Activated T-cell treated with anti-CD3 and anti-CD28 coated beads, Interleukin-2, amount 50 U/mL, for 4 hours (primary cell): ENCODE measurements around the gene LONP1. TPM values are rescaled to one million over a fixed set of nuclear protein-coding genes. Genes with fewer than 3 reads are reported as not detected.
"Not testable (repeated sequence)": the region's sequence is repeated elsewhere in the genome, so short reads cannot be mapped to it uniquely, and the experiment has no call there.

ENCODE experiments used
- ATAC-seq, 2 donors: fragments of 200-7000 bp; cut with Tn5 transposase; one replicate each; pipeline ENCODE4 v1.10.0; 2021
- DNase-seq: peaks from one replicate; pipeline ENCODE4 v3.0.0-alpha.2; 2020
- H3K27me3 Mint-ChIP-seq: one replicate; pipeline ENCODE4 v1.8.0; 2021; ENCODE audit warnings: low read depth, mixed read lengths
- H3K36me3 Mint-ChIP-seq: one replicate; pipeline ENCODE4 v1.8.0; 2022; ENCODE audit warnings: mixed read lengths; ENCODE audit not compliant: insufficient read depth
- H3K4me1 Mint-ChIP-seq: one replicate; pipeline ENCODE4 v1.8.0; 2021; ENCODE audit warnings: low read depth, mixed read lengths
- H3K4me3 Mint-ChIP-seq: one replicate; pipeline ENCODE4 v1.8.0; 2021; ENCODE audit warnings: mild to moderate bottlenecking, moderate library complexity, mixed read lengths
- H3K9me3 Mint-ChIP-seq: one replicate; pipeline ENCODE4 v1.8.0; 2021; ENCODE audit warnings: mixed read lengths
- total RNA-seq, 3 donors: library from RNA; stranded (reverse); gene quantifications; one replicate each; pipeline ENCODE4 v1.2.1, GENCODE V29; 2021

The LONP1 gene
- total RNA-seq, 3 donors from 2014 or later: 286 to 342 (median 328) TPM

DNA sequence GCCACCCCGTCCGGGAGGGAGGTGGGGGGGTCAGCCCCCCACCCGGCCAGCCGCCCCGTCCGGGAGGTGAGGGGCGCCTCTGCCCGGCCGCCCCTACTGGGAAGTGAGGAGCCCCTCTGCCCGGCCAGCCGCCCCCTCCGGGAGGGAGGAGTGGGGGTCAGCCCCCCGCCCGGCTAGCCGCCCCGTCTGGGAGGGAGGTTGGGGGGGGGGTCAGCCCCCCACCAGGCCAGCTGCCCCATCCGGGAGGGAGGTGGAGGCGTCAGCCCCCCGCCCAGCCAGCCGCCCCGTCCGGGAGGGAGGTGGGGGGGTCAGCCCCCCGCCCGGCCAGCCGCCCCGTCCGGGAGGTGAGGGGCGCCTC lies 17.9 kb downstream of the LONP1 start:
- not testable (repeated sequence) for DNase-seq, H3K4me1 Mint-ChIP-seq, H3K27me3 Mint-ChIP-seq, ATAC-seq, H3K4me3 Mint-ChIP-seq, H3K9me3 Mint-ChIP-seq
- peaks cover 26% of the 10 kb centered on the region for H3K36me3 Mint-ChIP-seq

DNA sequence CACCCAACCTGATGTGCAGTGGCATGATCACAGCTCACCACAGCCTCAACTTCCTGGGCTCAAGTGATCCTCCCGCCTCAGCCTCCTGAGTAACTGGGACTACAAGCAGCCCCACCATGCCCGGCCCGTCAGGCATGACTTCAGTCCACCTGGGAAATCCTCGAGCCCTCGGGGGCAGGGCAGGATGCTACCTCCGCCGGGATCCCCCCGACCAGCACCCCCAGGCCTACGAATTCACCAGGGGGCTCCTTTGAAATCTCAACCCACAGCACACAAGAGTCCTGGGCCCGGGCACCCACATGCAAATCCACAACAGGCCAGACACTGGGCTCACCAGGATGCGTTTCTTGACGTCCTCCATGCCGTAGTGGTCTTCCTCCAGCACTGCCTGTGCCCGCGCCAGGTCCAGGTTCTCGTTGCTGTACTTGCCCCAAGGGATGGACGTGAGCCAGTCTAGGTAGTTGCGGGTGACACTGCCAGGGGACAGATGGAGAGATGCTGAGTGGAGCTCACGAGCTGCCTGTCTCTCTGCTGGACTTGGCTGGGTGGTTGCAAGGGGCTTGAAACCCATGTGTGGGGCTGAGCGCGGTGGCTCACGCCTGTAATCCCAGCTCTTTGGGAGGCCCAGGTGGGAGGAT lies 19.4 kb downstream of the LONP1 start:
- H3K27me3 Mint-ChIP-seq: no peaks in the 10 kb centered on the region
- no peak overlapping the region for H3K4me3 Mint-ChIP-seq
- peaks cover 28% of the 10 kb centered on the region for H3K36me3 Mint-ChIP-seq
- ATAC-seq (no peak), DNase-seq (no peak)
- peaks cover 1% of the 10 kb centered on the region for H3K4me1 Mint-ChIP-seq
- no peaks in the 10 kb centered on the region for H3K9me3 Mint-ChIP-seq

DNA sequence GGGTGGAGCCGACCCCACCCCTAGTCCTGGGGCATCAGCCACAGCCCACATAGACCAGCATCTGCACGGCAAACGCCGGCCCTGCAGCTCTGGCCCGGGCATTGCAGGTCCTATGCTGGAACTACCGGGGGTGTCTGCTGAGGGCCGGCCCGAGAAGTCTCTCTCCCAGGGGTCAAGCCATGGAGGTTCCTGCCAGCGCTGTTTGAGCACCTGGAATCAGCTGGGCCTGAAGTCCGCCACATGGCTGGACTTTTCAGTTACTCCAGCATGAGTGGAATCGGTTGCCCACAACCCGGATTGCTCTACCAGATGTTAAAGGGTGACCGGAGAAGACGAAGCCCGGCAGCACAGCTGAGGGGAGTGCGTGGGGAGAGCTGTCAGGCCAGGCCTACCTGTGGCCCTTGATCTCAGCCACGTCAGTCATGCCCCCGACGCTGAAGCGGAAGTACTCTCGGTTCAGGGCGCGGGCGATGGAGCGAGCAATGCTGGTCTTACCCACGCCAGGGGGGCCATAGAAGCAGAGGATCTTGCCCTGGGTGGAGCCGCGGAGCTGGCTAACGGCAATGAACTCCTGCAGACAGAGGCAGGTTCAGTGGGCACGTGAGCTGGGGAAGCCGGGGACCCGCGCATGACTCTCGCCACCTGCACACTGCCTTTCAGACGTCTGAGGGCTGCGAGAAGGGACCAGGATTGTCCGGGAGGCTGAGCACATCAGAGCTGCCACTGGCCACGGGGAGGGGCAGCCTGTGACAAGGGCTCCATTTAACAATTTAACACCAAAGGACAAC lies 21.1 kb downstream of the LONP1 start:
- H3K4me1 Mint-ChIP-seq: peaks cover 1% of the 10 kb centered on the region
- DNase-seq (no peak), ATAC-seq (no peak)
- no peaks in the 10 kb centered on the region for H3K27me3 Mint-ChIP-seq
- no peaks in the 10 kb centered on the region for H3K9me3 Mint-ChIP-seq
- H3K4me3 Mint-ChIP-seq: no peak overlapping the region
- H3K36me3 Mint-ChIP-seq: peaks cover 28% of the 10 kb centered on the region

DNA sequence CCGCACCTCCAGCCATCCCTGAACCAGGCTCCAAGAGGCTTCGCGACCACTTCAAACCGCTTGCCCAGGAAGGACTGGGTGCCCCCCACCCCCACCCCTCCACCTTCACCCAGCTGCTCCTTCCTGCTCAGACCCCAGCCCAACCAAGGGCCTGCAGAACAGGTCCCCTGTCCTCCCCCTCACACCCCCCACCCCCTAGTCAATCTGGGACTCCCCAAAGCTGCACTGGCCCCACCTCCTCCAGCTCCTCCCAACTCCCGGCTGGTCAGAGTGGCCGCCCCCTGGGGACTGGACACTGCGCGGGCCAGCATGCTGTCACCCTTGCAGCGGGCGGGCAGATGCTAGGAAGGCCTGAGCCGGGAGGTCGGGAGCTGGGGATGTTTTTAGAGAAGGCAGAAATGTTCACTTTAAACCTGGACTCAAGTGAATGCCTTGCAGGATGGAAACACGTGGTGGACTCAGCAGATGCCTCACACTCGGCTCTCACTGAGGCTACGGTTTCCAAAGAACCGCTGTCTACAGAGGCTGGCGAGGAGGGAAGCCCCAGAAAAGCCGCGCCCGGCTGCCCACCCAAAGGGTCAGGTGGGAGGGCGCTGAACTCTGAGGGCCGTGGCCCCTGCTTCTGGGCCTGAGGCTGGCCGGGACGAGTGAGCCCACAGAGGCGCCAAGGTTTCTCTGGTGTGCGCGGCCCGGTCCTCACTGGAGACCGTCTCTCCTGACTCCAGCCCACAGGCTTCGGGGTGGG lies 21.9 kb downstream of the LONP1 start:
- H3K27me3 Mint-ChIP-seq: no peaks in the 10 kb centered on the region
- H3K4me3 Mint-ChIP-seq: no peak overlapping the region
- H3K36me3 Mint-ChIP-seq: peaks cover 27% of the 10 kb centered on the region
- DNase-seq: no peak
- peaks cover 1% of the 10 kb centered on the region for H3K4me1 Mint-ChIP-seq
- no peaks in the 10 kb centered on the region for H3K9me3 Mint-ChIP-seq
- no peak for ATAC-seq

DNA sequence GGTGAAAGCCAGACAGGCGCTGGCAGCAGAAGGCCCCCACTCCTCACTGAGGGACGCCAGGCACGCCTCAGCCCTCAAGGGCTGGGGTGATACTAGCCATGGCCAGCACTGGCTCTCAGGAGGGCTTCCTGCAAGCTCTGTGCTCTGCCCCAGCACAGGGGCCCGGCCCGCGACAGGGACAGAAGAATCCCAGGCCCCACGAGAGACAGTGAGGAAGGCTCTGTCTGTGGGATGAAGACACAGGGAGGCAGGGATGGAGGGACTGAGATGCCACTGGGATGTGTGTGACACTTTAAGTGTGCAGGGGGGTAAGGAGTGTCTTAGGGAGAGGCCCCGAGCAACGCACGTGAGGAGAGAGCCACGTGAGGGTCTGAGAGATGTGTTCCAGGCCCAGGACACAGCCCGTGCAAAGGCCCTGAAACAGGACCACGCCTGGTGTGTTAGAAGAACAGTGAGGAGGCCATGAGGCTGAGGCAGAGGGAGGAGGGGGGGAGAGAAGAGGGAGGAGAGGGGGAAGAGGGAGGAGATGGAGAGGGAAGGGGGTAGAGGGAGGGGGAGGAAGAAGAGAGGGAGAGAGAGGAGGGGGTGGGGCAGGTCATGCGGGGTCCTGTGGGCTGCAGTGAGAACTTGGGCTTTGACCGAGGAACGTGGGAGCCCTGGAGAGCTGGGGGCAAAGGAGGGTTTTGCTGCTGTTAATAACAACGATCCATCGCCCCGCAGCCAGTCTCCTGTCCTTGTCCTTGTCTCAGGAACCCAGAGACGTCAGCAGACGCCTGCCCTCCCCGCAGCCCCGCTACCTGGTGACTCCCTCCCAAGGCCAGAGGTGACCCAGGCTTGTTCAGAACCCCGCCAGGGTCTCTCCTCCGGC lies 22.7 kb downstream of the LONP1 start:
- H3K36me3 Mint-ChIP-seq: peaks cover 30% of the 10 kb centered on the region
- no peak for ATAC-seq
- no peak for DNase-seq
- H3K27me3 Mint-ChIP-seq: no peaks in the 10 kb centered on the region
- no peaks in the 10 kb centered on the region for H3K9me3 Mint-ChIP-seq
- H3K4me3 Mint-ChIP-seq: no peak overlapping the region
- H3K4me1 Mint-ChIP-seq: peaks cover 5% of the 10 kb centered on the region

DNA sequence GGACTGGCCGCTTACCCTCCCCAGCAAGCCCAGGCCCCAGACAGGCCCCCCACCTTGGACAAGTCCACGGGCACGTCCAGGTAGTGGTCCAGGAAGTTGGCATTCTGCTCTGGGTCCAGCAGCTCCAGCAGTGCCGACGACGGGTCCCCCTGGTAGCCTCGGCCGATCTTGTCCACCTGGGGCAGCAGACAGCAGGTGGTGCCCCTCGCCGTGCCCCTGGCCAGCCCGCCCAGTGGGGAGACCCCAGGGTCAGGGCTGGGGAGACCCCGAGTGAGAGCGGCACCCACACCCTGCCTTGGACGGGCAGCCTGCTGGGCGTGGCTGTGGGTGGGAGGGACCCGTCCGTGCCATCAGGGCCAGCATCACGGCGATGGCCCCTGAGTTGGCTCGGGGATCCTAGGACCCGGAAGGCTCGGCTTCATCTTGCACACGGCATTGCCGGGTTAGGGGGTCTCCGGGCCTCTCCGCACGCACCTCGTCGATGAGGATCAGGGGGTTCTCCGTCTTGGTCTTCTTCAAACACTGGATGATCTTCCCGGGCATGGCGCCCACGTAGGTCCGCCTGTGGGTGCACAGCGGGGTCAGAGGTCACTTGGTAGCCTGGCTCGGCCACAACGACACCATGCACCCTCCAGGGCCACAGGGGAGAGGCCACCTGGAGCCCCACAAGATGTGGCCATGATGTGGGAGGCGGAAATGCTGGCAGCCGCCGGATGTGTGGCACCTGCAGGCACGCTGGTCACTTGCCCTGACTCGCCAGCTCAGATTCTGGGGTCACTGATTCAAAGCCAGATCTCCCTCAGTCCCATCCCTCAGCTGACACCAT lies 23.5 kb downstream of the LONP1 start:
- H3K27me3 Mint-ChIP-seq: no peaks in the 10 kb centered on the region
- H3K9me3 Mint-ChIP-seq: no peaks in the 10 kb centered on the region
- peaks cover 30% of the 10 kb centered on the region for H3K36me3 Mint-ChIP-seq
- H3K4me1 Mint-ChIP-seq: peaks cover 8% of the 10 kb centered on the region
- no peak for DNase-seq
- no peak overlapping the region for H3K4me3 Mint-ChIP-seq
- no peak for ATAC-seq

DNA sequence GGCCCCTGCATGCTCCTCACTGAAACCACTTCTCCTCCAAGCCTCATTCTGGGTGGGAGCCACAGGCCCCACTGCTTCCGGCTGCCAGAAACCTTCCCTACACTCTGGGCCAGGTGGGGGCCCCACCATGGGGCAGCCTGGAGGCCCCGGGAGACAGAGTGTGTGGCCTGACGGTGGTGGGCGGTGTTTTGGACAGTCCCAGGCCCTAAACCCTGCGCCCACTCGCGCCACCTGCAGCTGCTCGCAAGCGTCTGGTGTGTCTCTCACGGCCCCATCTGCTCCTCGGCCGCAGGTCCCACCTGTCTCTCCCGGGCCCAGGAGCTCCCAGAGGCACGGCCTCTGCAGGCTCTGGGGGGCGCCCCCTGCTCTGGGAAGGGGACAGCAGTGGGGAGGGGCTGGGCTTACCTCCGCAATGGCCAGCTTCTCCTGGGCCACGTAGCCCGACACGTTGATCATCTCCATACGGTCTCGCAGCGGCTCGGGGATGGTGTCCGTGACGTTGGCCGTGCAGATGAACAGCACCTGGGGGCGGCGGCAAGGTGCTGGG lies 24.2 kb downstream of the LONP1 start:
- ATAC-seq: no peak
- no peaks in the 10 kb centered on the region for H3K9me3 Mint-ChIP-seq
- peaks cover 31% of the 10 kb centered on the region for H3K36me3 Mint-ChIP-seq
- H3K4me1 Mint-ChIP-seq: peaks cover 8% of the 10 kb centered on the region
- DNase-seq: no peak
- H3K27me3 Mint-ChIP-seq: no peaks in the 10 kb centered on the region
- no peak overlapping the region for H3K4me3 Mint-ChIP-seq

DNA sequence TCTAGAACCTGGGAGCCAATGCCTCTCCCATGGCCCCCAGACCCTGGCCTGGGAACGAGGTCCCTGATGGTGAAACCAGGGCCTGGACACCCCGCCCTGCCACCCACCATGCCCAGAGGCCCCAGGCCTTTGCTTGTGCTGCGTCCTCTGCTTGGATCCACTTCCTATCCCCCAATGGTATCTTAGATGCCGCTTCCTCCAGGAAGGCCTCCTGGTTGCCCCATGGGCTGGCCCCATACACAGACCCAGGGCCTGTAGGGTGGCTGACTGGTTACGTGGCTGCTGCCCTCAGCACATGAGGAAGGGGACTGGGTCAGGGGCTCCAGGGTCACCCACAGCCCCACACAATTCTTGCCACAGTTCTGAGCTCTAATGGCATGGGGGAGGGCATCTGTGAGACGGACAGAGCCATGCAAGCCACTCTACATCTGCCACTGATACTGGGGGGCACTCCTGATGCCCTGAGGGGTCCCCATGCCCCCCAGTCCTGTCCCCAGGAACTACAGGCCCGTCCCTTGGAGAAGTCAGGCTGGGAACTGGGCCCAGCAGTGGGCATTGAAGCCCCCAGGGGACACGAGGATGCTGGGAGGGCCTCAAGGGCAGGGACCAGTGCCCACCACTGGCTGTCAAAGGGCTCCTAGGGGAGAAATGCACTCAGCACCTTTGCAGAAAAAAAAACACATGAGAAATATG lies 24.8 kb downstream of the LONP1 start:
- H3K4me3 Mint-ChIP-seq: no peak overlapping the region
- H3K36me3 Mint-ChIP-seq: peaks cover 30% of the 10 kb centered on the region
- H3K27me3 Mint-ChIP-seq: no peaks in the 10 kb centered on the region
- no peak for ATAC-seq
- DNase-seq: no peak
- no peaks in the 10 kb centered on the region for H3K9me3 Mint-ChIP-seq
- peaks cover 8% of the 10 kb centered on the region for H3K4me1 Mint-ChIP-seq

DNA sequence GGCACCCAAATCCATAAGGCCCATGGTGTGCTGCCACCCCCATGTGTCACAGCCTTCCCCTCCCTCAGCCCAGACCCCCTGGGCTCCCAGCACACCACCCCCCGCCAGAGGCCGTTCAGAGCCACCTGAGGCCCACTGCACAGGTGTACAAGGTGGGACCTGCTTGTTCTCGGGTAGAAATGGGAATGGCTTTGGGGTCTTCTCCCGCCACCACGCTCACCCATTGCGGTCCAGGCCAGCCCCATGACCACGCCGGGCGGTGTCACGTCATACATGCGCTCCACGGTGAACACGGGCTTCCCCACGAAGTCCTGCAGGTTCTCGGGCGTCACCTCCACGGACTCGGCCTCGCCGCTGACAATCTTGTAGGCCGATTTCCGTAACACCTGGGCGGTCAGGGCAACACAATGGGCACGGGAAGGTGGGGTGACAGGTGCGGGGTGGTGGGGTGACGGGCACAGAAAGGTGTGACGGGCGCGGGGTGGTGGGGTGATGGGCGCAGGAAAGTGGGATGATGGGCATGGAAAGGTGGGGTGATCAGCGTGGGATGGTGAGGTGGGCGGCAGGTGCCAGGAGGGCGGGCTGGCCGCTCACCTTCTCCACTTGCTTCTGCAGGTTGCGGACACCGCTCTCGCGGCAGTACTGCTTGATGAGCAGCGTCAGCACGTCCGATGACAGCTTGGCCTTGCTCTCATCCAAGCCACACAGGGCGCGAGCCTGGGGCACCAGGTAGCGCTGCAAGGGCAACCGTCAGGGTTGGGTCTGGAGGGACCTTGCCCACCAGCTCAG lies 25.6 kb downstream of the LONP1 start:
- no peak overlapping the region for H3K4me3 Mint-ChIP-seq
- DNase-seq: no peak
- no peak for ATAC-seq
- peaks cover 11% of the 10 kb centered on the region for H3K4me1 Mint-ChIP-seq
- no peaks in the 10 kb centered on the region for H3K27me3 Mint-ChIP-seq
- no peaks in the 10 kb centered on the region for H3K9me3 Mint-ChIP-seq
- H3K36me3 Mint-ChIP-seq: peaks cover 30% of the 10 kb centered on the region

DNA sequence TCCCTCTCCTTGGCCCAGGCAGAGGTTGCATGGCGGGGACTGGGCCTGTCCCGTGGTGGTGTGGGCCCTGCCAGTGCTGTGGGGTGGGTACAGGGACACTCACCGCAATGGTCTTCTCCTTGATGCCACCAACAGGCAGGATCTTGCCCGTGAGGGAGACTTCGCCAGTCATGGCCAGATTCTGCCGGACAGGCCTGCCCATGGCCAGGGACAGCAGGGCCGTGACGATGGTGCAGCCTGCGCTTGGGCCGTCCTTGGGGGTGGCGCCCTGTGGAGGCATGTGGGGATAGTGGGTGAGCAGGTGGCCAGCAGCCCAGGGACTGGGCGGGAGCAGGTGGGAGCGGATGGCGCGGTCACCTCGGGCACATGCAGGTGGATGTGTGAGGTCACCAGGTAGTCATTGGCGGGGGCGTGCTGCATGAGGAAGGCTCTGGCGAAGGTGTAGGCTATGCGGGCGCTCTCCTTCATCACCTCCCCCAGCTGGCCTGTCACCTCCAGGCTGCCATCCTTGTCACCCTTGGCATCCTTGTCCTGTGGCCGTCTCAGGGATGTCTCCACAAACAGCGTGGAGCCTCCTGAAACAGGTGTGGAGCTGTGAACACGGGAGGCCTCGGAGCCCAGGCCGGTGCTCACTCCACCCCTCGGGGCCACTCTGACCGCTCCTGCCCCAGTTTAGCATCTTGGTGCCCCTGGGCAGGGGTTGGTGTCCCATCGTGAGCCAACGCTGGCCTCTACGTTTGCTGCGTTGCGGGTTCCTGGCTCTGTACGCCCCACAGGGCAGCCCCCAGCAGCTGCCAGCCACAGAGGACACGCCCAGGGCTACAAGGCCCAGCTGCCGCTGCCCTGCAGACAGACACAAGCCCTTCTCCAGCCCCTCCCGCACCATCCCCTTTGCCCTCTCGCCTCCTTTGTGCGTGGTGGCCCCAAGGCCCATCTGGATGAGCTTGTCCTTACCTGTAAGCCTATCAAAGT lies 26.5 kb downstream of the LONP1 start:
- peaks cover 24% of the 10 kb centered on the region for H3K36me3 Mint-ChIP-seq
- no peaks in the 10 kb centered on the region for H3K27me3 Mint-ChIP-seq
- H3K9me3 Mint-ChIP-seq: no peaks in the 10 kb centered on the region
- peak overlapping the region; percentile 99 for H3K4me3 Mint-ChIP-seq
- DNase-seq (no peak), ATAC-seq (peak; percentile 1)
- peaks cover 11% of the 10 kb centered on the region for H3K4me1 Mint-ChIP-seq

DNA sequence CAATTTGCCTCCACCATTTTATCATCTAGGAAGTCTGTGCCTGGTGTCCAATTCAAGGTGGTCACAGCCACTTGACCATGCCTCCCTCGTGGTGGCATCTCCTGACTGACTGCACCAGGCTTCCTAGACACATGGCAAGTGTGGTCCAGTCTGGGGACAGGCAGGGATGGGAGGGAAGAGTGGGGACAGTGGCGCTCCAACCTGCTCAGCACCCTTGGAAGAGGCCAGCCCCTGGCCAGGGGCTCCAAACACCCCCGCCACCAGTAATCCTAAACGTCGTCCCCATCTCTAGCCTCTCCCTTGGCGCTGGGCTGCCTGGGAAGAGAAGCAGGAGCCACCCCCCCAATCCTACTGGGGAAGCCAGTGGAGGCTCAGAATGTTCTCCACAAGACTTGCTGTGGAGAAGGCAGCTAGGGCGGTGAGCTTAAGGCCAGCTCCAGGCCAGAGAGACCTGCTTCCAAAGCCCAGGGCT lies 27.2 kb downstream of the LONP1 start:
- DNase-seq: no peak
- peaks cover 24% of the 10 kb centered on the region for H3K36me3 Mint-ChIP-seq
- H3K4me1 Mint-ChIP-seq: peaks cover 15% of the 10 kb centered on the region

More for the DNA sequence above, 27.2 kb downstream of the LONP1 start:
- H3K27me3 Mint-ChIP-seq: no peaks in the 10 kb centered on the region
- peak overlapping the region; percentile 99 for H3K4me3 Mint-ChIP-seq
- no peaks in the 10 kb centered on the region for H3K9me3 Mint-ChIP-seq
- ATAC-seq: no peak
